Esophagus squamous epithelium (tissue), 4 donors: ENCODE data around the gene MNAT1.

Experiments
- CTCF ChIP-seq, 6 experiments: fragments of 450-650 bp in 4 of 6; fragments of 200-600 bp in 2 of 6; sonication (generic) in 2 of 6; IDR thresholded peaks; one replicate each; pipeline ENCODE4 v1.5.1; 2016 to 2019; ENCODE audit warnings: antibody characterized with exemption in 6 of 6, mild to moderate bottlenecking in 4 of 6, moderate library complexity in 4 of 6
- POLR2A ChIP-seq, 4 donors: fragments of 450-650 bp; IDR thresholded peaks; one replicate each; pipeline ENCODE4 v1.6.1; 2017; ENCODE audit warnings: antibody characterized with exemption in 4 of 4, mild to moderate bottlenecking in 4 of 4, moderate library complexity in 3 of 4

DNA sequence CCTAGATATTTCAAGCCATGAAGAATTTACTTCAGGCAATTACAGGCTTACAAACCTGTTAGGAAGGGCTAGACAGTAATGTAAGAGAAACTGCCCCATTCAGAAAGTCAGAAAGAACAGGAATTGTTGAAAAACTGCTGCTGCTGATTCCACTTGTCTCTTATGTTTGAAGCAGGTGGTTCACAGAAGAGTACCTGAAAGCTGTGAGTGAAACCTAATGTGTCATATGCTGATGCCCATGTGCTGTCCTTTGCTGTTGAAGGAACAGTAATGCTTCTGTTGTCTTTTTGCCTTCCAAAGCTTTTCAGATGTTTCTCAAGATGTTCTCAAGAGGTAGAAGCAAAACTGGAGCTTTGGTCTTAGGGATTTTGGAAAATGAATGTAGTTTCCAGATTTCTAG lies 39.0 kb downstream of the MNAT1 start:
- TF ChIP-seq POLR2A (IDR thresholded peaks at IDR 0.05) (no peak), CTCF (IDR thresholded peaks at IDR 0.05) (no peak)
